DOHH2 (cell line): ENCODE data around the gene SUPT5H.

Experiments
- CTCF ChIP-seq: fragments of 200-600 bp; sonication (generic); IDR thresholded peaks from one replicate; pipeline ENCODE4 v1.5.1; 2014; ENCODE audit warnings: antibody characterized with exemption, mild to moderate bottlenecking, low read depth, low read length; ENCODE audit not compliant: poor library complexity, severe bottlenecking
- EZH2phosphoT487 ChIP-seq: fragments of 200-600 bp; sonication (generic); IDR thresholded peaks from 2 replicates; pipeline ENCODE4 v1.6.1; 2017; ENCODE audit warnings: borderline replicate concordance, mild to moderate bottlenecking, antibody characterized with exemption, low read length, moderate library complexity, mixed read lengths

GRCh38 chr19:39497701-39497995 is 52.3 kb downstream of the SUPT5H start:
- no peak for TF ChIP-seq CTCF
- TF ChIP-seq EZH2phosphoT487, result no peak
